MM.1S (cell line): ENCODE results near the gene PTPRG.

Experiments
- EZH2 ChIP-seq: fragments of 300-600 bp; sonication (generic); optimal IDR thresholded peaks from 2 replicates; pipeline ENCODE3; 2017; ENCODE audit warnings: low read depth, mild to moderate bottlenecking, antibody characterized with exemption, low read length, mixed read lengths
- EZH2phosphoT487 ChIP-seq: fragments of 300-600 bp; sonication (generic); IDR thresholded peaks from 2 replicates; pipeline ENCODE4 v1.6.1; 2018; ENCODE audit warnings: antibody characterized with exemption, low read length
- TF ChIP-seq, protein P1 (sequence below): fragments of 300-600 bp; sonication (generic); IDR thresholded peaks from 2 replicates; pipeline ENCODE4 v1.5.1; 2016; ENCODE audit warnings: antibody characterized with exemption, low read length, mixed read lengths

DNA sequence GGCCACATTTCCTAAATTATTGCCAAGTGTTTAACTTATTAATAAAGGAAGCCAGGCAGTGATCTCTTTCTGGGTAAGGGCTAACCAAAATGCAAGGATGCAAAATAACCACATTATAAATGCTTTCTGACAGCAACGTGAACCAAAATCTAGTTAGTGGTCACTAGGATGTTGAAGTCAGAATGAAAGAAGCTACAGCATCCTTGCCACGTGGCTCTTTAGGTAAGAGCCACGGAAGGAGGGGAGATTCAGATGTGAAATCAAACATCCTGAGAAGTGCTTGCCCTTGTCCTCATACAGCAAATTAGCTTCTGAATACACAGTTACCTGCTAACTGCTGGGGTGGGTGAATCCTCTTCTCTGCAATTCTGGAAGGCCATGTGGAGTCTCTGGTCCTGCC is 565.7 kb downstream of the PTPRG start:
- TF ChIP-seq, protein P1, sequence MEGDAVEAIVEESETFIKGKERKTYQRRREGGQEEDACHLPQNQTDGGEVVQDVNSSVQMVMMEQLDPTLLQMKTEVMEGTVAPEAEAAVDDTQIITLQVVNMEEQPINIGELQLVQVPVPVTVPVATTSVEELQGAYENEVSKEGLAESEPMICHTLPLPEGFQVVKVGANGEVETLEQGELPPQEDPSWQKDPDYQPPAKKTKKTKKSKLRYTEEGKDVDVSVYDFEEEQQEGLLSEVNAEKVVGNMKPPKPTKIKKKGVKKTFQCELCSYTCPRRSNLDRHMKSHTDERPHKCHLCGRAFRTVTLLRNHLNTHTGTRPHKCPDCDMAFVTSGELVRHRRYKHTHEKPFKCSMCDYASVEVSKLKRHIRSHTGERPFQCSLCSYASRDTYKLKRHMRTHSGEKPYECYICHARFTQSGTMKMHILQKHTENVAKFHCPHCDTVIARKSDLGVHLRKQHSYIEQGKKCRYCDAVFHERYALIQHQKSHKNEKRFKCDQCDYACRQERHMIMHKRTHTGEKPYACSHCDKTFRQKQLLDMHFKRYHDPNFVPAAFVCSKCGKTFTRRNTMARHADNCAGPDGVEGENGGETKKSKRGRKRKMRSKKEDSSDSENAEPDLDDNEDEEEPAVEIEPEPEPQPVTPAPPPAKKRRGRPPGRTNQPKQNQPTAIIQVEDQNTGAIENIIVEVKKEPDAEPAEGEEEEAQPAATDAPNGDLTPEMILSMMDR, result no peak
- no peak for TF ChIP-seq EZH2
- no peak for TF ChIP-seq EZH2phosphoT487
